Erythroblast (primary cell): ENCODE measurements around the gene RPA1.

Source experiments
- GATA1 ChIP-seq: IDR thresholded peaks from 2 replicates; pipeline ENCODE4 v1.6.1; 2011; ENCODE audit warnings: low read depth, mild to moderate bottlenecking, control low read depth, low read length, moderate library complexity
- POLR2A ChIP-seq: IDR thresholded peaks from 2 replicates; pipeline ENCODE4 v1.6.1; 2011; ENCODE audit warnings: mild to moderate bottlenecking, low read length

- TF ChIP-seq POLR2A (no peak), GATA1 (no peak)
Observed at GRCh38 chr17:1800240-1800639, 29.6 kb upstream of the RPA1 start.
